CD14-positive monocyte (primary cell): ENCODE data around the gene OPTC. TPM values are rescaled to one million over a fixed set of nuclear protein-coding genes. Genes with fewer than 3 reads are reported as not detected.

ENCODE experiments used
- DNase-seq, 3 donors: peaks; one replicate each; pipeline ENCODE4 v3.0.0-alpha.2; 2011 to 2022
- H2AFZ ChIP-seq: 2 replicates; pipeline ENCODE4 v1.6.0; 2012; ENCODE audit warnings: mild to moderate bottlenecking, low read depth, low read length, inconsistent platforms; ENCODE audit not compliant: insufficient read depth, poor library complexity, severe bottlenecking
- H3K27ac ChIP-seq, 2 donors: 1 replicate in 1 of 2; 2 replicates in 1 of 2; pipeline ENCODE4 v1.5.1; 2012 to 2013; ENCODE audit warnings: low read length in 2 of 2, control low read depth in 1 of 2, inconsistent platforms in 1 of 2, low read depth in 1 of 2, mild to moderate bottlenecking in 1 of 2
- H3K27me3 ChIP-seq, 2 donors: one replicate each; pipeline versions ENCODE4 v1.6.0 to v1.6.1; 2011 to 2013; ENCODE audit warnings: low read length in 2 of 2; ENCODE audit not compliant: control insufficient read depth in 2 of 2, insufficient read depth in 2 of 2
- H3K36me3 ChIP-seq, 2 donors: replicated peaks in 1 of 2; 1 replicate in 1 of 2; 2 replicates in 1 of 2; pipeline versions ENCODE4 v1.5.1 to v1.6.1; 2012 to 2013; ENCODE audit warnings: low read length in 2 of 2, control low read depth in 1 of 2, inconsistent platforms in 1 of 2, mild to moderate bottlenecking in 1 of 2; ENCODE audit not compliant: insufficient read depth in 2 of 2, control insufficient read depth in 1 of 2
- H3K4me1 ChIP-seq, 2 donors: 1 replicate in 1 of 2; 2 replicates in 1 of 2; pipeline versions ENCODE4 v1.5.1 to v1.6.1; 2012 to 2013; ENCODE audit warnings: low read length in 2 of 2, control low read depth in 1 of 2, inconsistent platforms in 1 of 2, mild to moderate bottlenecking in 1 of 2, moderate library complexity in 1 of 2; ENCODE audit not compliant: insufficient read depth in 2 of 2, control insufficient read depth in 1 of 2
- H3K4me2 ChIP-seq: replicated peaks from 2 replicates; pipeline ENCODE3; 2012; ENCODE audit warnings: low read length, moderate library complexity, mild to moderate bottlenecking; ENCODE audit not compliant: poor library complexity, severe bottlenecking; ENCODE audit errors: extremely low read depth
- H3K4me3 ChIP-seq, 3 experiments: fragments of 200-600 bp in 1 of 3; sonication (generic) in 1 of 3; replicated peaks in 1 of 3; 1 replicate in 2 of 3; 2 replicates in 1 of 3; pipeline ENCODE4 v1.5.1; 2011 to 2013; ENCODE audit warnings: low read length in 3 of 3, mild to moderate bottlenecking in 3 of 3, control low read depth in 2 of 3, low read depth in 2 of 3, inconsistent platforms in 1 of 3, moderate library complexity in 1 of 3
- H3K79me2 ChIP-seq: 2 replicates; pipeline ENCODE4 v1.6.0; 2012; ENCODE audit warnings: mild to moderate bottlenecking, control low read depth, inconsistent platforms, low read length, moderate library complexity; ENCODE audit not compliant: insufficient read depth
- H3K9ac ChIP-seq: 2 replicates; pipeline ENCODE4 v1.6.0; 2017; ENCODE audit warnings: low read length, mild to moderate bottlenecking; ENCODE audit not compliant: insufficient read depth, poor library complexity, severe bottlenecking
- H3K9me3 ChIP-seq, 2 donors: replicated peaks in 1 of 2; 1 replicate in 1 of 2; 2 replicates in 1 of 2; pipeline versions ENCODE4 v1.5.1 to v1.6.1; 2012 to 2013; ENCODE audit warnings: low read length in 2 of 2, control low read depth in 1 of 2; ENCODE audit not compliant: control insufficient read depth in 1 of 2, insufficient read depth in 1 of 2
- H4K20me1 ChIP-seq: 2 replicates; pipeline ENCODE4 v1.6.0; 2012; ENCODE audit warnings: mild to moderate bottlenecking, low read length, control low read depth, moderate library complexity; ENCODE audit not compliant: insufficient read depth
- H3K27ac Mint-ChIP-seq, 7 donors: one replicate each; pipeline ENCODE4 v1.8.0; 2020; ENCODE audit warnings: mild to moderate bottlenecking in 7 of 7, mixed read lengths in 7 of 7, moderate library complexity in 6 of 7, inconsistent platforms in 2 of 7
- H3K27me3 Mint-ChIP-seq, 3 donors: one replicate each; pipeline ENCODE4 v1.8.0; 2021 to 2022; ENCODE audit warnings: low read depth in 3 of 3, mild to moderate bottlenecking in 3 of 3, mixed read lengths in 3 of 3, moderate library complexity in 3 of 3, inconsistent platforms in 1 of 3
- H3K36me3 Mint-ChIP-seq, 2 donors: one replicate each; pipeline ENCODE4 v1.8.0; 2020; ENCODE audit warnings: mixed read lengths in 2 of 2, inconsistent platforms in 1 of 2, mild to moderate bottlenecking in 1 of 2
- H3K4me1 Mint-ChIP-seq: one replicate; pipeline ENCODE4 v1.8.0; 2020; ENCODE audit warnings: mild to moderate bottlenecking, mixed read lengths
- H3K4me3 Mint-ChIP-seq, 2 donors: one replicate each; pipeline ENCODE4 v1.8.0; 2020; ENCODE audit warnings: mild to moderate bottlenecking in 2 of 2, mixed read lengths in 2 of 2, moderate library complexity in 1 of 2
- H3K9me3 Mint-ChIP-seq, 7 donors: one replicate each; pipeline ENCODE4 v1.8.0; 2020 to 2022; ENCODE audit warnings: mixed read lengths in 7 of 7, mild to moderate bottlenecking in 6 of 7, moderate library complexity in 6 of 7, inconsistent platforms in 2 of 7
- WGBS: methylation state at CpG from one replicate; pipeline ENCODE4 v1.1.5; 2013; ENCODE audit warnings: missing lambda C conversion rate; ENCODE audit not compliant: insufficient coverage; 5-methylcytosine and 5-hydroxymethylcytosine counted together
- intact Hi-C, 2 donors: fragments of 100-400 bp; cut with micrococcal nuclease; formaldehyde crosslinking; loops; one replicate each; pipeline versions ENCODE4 v1.15.0 to v1.15.1; 2023
- polyA plus RNA-seq, 3 donors: library from polyadenylated mRNA; depleted of rRNA in 1 of 3; unstranded in 2 of 3; stranded (reverse) in 1 of 3; fragments of 300-500 nt in 2 of 3; fragments of >200 nt in 1 of 3; fragmentation: Illumina TruSeq in 2 of 3; gene quantifications; 1 replicate in 2 of 3; 2 replicates in 1 of 3; pipeline ENCODE4 v1.2.3, GENCODE V29; 2012 to 2021
- TF ChIP-seq, protein P1 (sequence below): fragments of 200-600 bp; IDR thresholded peaks from one replicate; pipeline ENCODE4 v1.8.0; 2022; ENCODE audit warnings: antibody characterized with exemption, mild to moderate bottlenecking

The OPTC gene
- polyA plus RNA-seq, 3 donors: not detected

DNA sequence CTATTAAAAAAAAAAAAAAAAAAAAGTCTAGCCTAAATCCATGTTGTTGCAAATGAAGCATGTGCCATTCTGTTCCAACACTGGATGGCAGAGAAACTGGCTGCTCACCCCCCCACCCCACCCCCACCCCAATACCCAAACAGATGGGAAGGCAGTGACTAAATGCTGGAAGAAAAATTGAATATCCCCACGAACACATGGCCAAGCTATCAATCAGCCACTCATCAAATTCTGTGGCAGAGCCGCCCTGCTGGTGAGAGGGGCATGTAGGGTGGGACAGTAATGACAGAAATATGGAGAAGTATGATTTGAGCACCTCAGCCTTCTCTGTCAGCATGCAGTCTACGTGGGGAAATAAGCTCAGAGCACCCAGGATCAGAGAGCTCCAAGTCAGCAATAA, 34.1 kb downstream of the OPTC start:
- H3K36me3 Mint-ChIP-seq: no peaks in the 10 kb centered on the region

GRCh38 chr1:203528976-203529835, 35.3 kb downstream of the OPTC start:
- no peaks in the 10 kb centered on the region for H3K9me3 ChIP-seq
- H3K79me2 ChIP-seq: no peaks in the 10 kb centered on the region
- Mint-ChIP-seq H3K36me3 (no peaks in the 10 kb centered on the region), H3K4me3 (no peak overlapping the region), H3K27me3 (peaks cover 2 to 6% (median 4%) of the 10 kb centered on the region in 3 donors), H3K27ac (peak overlapping the region in 3 of 7 donors; percentile 41 to 76 (median 63)), H3K4me1 (peaks cover 9% of the 10 kb centered on the region), H3K9me3 (peaks cover 0 to 3% (median 0%) of the 10 kb centered on the region in 7 donors)
- H3K4me2 ChIP-seq: no peak overlapping the region
- no peaks in the 10 kb centered on the region for H3K27me3 ChIP-seq
- WGBS: 71% methylated on average over 3 of the region's 6 CpGs
- no peak overlapping the region for H2AFZ ChIP-seq
- H3K4me1 ChIP-seq: peaks cover 0 to 16% of the 10 kb centered on the region in 2 donors
- H3K36me3 ChIP-seq: no peaks in the 10 kb centered on the region
- H3K4me3 ChIP-seq: no peak overlapping the region
- intact Hi-C loops: no loop called here
- H4K20me1 ChIP-seq: no peaks in the 10 kb centered on the region
- no peak overlapping the region for H3K27ac ChIP-seq
- no peak overlapping the region for H3K9ac ChIP-seq
- TF ChIP-seq, protein P1, sequence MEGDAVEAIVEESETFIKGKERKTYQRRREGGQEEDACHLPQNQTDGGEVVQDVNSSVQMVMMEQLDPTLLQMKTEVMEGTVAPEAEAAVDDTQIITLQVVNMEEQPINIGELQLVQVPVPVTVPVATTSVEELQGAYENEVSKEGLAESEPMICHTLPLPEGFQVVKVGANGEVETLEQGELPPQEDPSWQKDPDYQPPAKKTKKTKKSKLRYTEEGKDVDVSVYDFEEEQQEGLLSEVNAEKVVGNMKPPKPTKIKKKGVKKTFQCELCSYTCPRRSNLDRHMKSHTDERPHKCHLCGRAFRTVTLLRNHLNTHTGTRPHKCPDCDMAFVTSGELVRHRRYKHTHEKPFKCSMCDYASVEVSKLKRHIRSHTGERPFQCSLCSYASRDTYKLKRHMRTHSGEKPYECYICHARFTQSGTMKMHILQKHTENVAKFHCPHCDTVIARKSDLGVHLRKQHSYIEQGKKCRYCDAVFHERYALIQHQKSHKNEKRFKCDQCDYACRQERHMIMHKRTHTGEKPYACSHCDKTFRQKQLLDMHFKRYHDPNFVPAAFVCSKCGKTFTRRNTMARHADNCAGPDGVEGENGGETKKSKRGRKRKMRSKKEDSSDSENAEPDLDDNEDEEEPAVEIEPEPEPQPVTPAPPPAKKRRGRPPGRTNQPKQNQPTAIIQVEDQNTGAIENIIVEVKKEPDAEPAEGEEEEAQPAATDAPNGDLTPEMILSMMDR: no peak
- peak; percentile 27 to 40 (median 39) for DNase-seq

More for the DNA sequence above, 34.1 kb downstream of the OPTC start:
- Histone ChIP-seq H3K9ac (no peak overlapping the region), H2AFZ (no peak overlapping the region), H3K36me3 (no peaks in the 10 kb centered on the region), H3K27ac (no peak overlapping the region), H3K27me3 (no peaks in the 10 kb centered on the region), H3K4me3 (no peak overlapping the region), H4K20me1 (no peaks in the 10 kb centered on the region), H3K79me2 (no peaks in the 10 kb centered on the region), H3K9me3 (no peaks in the 10 kb centered on the region), H3K4me2 (no peak overlapping the region), H3K4me1 (peaks cover 0 to 16% of the 10 kb centered on the region in 2 donors)
- no peak for DNase-seq
- TF ChIP-seq, protein P1: no peak
- no CpG with 5 or more reads among the region's 3 CpGs for WGBS
- peaks cover 0 to 3% (median 0%) of the 10 kb centered on the region in 7 donors for H3K9me3 Mint-ChIP-seq
- intact Hi-C loops: no loop called here
- no peak overlapping the region for H3K27ac Mint-ChIP-seq
- H3K4me3 Mint-ChIP-seq: no peak overlapping the region
- peaks cover 2 to 6% (median 4%) of the 10 kb centered on the region in 3 donors for H3K27me3 Mint-ChIP-seq
- peaks cover 10% of the 10 kb centered on the region for H3K4me1 Mint-ChIP-seq
